Cortex of kidney (tissue), 1 donor: Measurements from ENCODE around the gene ECSIT.
A peak's percentile ranks its signal among the peaks of the same experiment; 100 is the strongest.
"Not testable (repeated sequence)": the region's sequence is repeated elsewhere in the genome, so short reads cannot be mapped to it uniquely, and the experiment has no call there.

Experiments used
- DNase-seq: peaks from one replicate; lab custom pipeline; 2025; lab: John Stamatoyannopoulos, UW

ECSIT gene

GRCh38 chr19:11528551-11529341, at the start of gene ECSIT:
Gene ECSIT (minus strand): TSS chr19:11529134. CDS start chr19:11519170, 9,964 bp downstream.
- peak; percentile 78 for DNase-seq

- no peak for DNase-seq
These were observed 48.7 kb upstream of the ECSIT start, which contains the start of gene ACP5 for GRCh38 chr19:11577451-11578257. Gene ACP5 (minus strand): TSS chr19:11577645. CDS start chr19:11577317, 328 bp downstream.

- DNase-seq = no peak
These were observed 47.3 kb upstream of the ECSIT start for GRCh38 chr19:11576227-11576626.

- no peak for DNase-seq
These were observed 45.8 kb upstream of the ECSIT start for GRCh38 chr19:11574689-11575088.

GRCh38 chr19:11573763-11574162, 44.8 kb upstream of the ECSIT start:
- DNase-seq = not testable (repeated sequence)

GRCh38 chr19:11573354-11573753, 44.4 kb upstream of the ECSIT start:
- DNase-seq = not testable (repeated sequence)

GRCh38 chr19:11570039-11570462, 41.1 kb upstream of the ECSIT start:
- no peak for DNase-seq

GRCh38 chr19:11566164-11566563, 37.2 kb upstream of the ECSIT start:
- no peak for DNase-seq

GRCh38 chr19:11565649-11565980, 36.7 kb upstream of the ECSIT start:
- DNase-seq = not testable (repeated sequence)

- DNase-seq = not testable (repeated sequence)
These were observed 35.3 kb upstream of the ECSIT start for GRCh38 chr19:11564082-11564807.

GRCh38 chr19:11563532-11563931, 34.6 kb upstream of the ECSIT start:
- no peak for DNase-seq

GRCh38 chr19:11560404-11561051, 31.6 kb upstream of the ECSIT start:
- DNase-seq = no peak

- peak; percentile 80 for DNase-seq
These were observed 30.2 kb upstream of the ECSIT start, which contains the start of gene ELOF1 for GRCh38 chr19:11558881-11559828. Gene ELOF1 (minus strand): TSS chr19:11559230. CDS start chr19:11554347, 4,883 bp downstream.

- no peak for DNase-seq
These were observed 27.9 kb upstream of the ECSIT start for GRCh38 chr19:11556634-11557420.

GRCh38 chr19:11555246-11555645, 26.3 kb upstream of the ECSIT start:
- no peak for DNase-seq

- DNase-seq = no peak
These were observed 25.2 kb upstream of the ECSIT start for GRCh38 chr19:11554160-11554559.

GRCh38 chr19:11552666-11553372, 23.9 kb upstream of the ECSIT start:
- no peak for DNase-seq

- DNase-seq = no peak
These were observed 22.8 kb upstream of the ECSIT start for GRCh38 chr19:11551603-11552235.

GRCh38 chr19:11550265-11550664, 21.3 kb upstream of the ECSIT start:
- no peak for DNase-seq
